Measurements from ENCODE around the gene TMEM255B. TPM values are rescaled to one million over a fixed set of nuclear protein-coding genes. Genes with fewer than 3 reads are reported as not detected.

The TMEM255B gene
- total and polyA plus RNA-seq, 9 of the 15 experiments (the other 6 are each of a cell fraction or from before 2014, with no cell fraction given), result 0.01 to 0.75 (median 0.23) TPM

DNA sequence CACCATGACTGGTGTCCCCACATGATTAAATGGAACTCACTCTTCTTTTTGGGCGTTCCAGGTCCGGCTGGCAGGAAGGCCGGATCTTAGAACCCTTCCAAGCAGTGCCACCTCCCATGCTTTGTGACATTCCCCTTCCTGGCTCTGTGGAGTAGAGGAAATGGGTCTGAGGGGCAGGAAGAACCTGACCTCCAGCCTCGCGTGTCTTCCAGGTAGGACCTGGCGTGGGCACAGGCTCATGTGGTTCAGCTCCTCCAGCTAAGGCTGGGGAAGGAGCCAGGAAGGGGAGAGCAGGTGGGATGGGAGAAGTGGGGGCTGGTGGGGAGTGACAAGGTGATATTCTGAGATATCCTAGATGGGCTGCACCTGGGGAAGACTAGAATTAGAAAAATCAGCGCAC lies 2.1 kb downstream of the TMEM255B start:
- peaks cover 15 to 57% of the 10 kb centered on the region in 2 experiments; a peak in 4 of 5 replicates for H3K27me3 ChIP-seq (ENCODE audit: control insufficient read depth in 2 of 2, insufficient read depth in 2 of 2, low read length in 2 of 2)
- POLR2A ChIA-PET, result no interaction called here
- no peak for FAIRE-seq

GRCh38 chr13:113762075-113762474 lies 3.0 kb downstream of the TMEM255B start:
- H2AFZ ChIP-seq (ENCODE audit: low read depth, low read length), result no peak overlapping the region
- no peak overlapping the region for H3K4me2 ChIP-seq (ENCODE audit: insufficient read depth, low read length)
- FAIRE-seq (no peak), ATAC-seq (no peak), DNase-seq (ENCODE audit: extremely low read depth in 1 of 4, low spot score in 3 of 4) (no peak)
- H3K4me3 ChIP-seq, result no peak overlapping the region
- peaks cover 7 to 25% of the 10 kb centered on the region in 2 experiments; a peak in 4 of 5 replicates for H3K4me1 ChIP-seq (replicated peaks in 1 of 2; ENCODE audit: control insufficient read depth in 2 of 2, insufficient read depth in 2 of 2, low read length in 2 of 2)
- WGBS (ENCODE audit: insufficient coverage, low coverage, missing lambda C conversion rate), result no CpG with 5 or more reads among the region's 2 CpGs
- ChIA-PET CTCF (ENCODE audit: low intra/inter-chr PET ratio) (no interaction called here), POLR2A (no interaction called here)
- in situ Hi-C loops (cut with MboI) (no loop called here), intact Hi-C loops (cut with micrococcal nuclease) (no loop called here)
- H3K36me3 ChIP-seq (ENCODE audit: control insufficient read depth, insufficient read depth, low read length), result no peaks in the 10 kb centered on the region
- H3K27me3 ChIP-seq (ENCODE audit: control insufficient read depth in 2 of 2, insufficient read depth in 2 of 2, low read length in 2 of 2), result peaks cover 20 to 65% of the 10 kb centered on the region in 2 experiments
- H4K20me1 ChIP-seq (replicated peaks; ENCODE audit: control insufficient read depth, insufficient read depth, low read length), result 0 out of 2 replicates have a peak, but pooled peaks cover 5% of the 10 kb centered on the region
- no peak overlapping the region for H3K27ac ChIP-seq (ENCODE audit: extremely low read depth, low read depth, low read length)
- no peaks in the 10 kb centered on the region for H3K9me3 ChIP-seq (replicated peaks; ENCODE audit: control insufficient read depth, insufficient read depth, low read depth, low read length)
- BruUV-seq (replicated peaks), result no TSS peak
- H3K9me1 ChIP-seq (ENCODE audit: control insufficient read depth, insufficient read depth, low read length), result no peaks in the 10 kb centered on the region
- no peak overlapping the region for H3K9ac ChIP-seq (ENCODE audit: insufficient read depth in 1 of 2, low read depth in 2 of 2, low read length in 2 of 2)
- no peaks in the 10 kb centered on the region for H3K79me2 ChIP-seq (ENCODE audit: control insufficient read depth, insufficient read depth, low read length)
- TF ChIP-seq C11orf30 (IDR thresholded peaks at IDR 0.05; ENCODE audit: low read depth), result peak; percentile 64
- no peak for TF ChIP-seq ETV1 (tag; conservative IDR thresholded peaks at IDR 0.05; ENCODE audit: low read depth)
- TF ChIP-seq NFIC (IDR thresholded peaks at IDR 0.05), result no peak
- TF ChIP-seq MAFG (tag; conservative IDR thresholded peaks at IDR 0.05), result peak; percentile 68
- no peak for TF ChIP-seq KDM5B (IDR thresholded peaks at IDR 0.05; ENCODE audit: insufficient replicate concordance, low read depth, low read length)
- no peak for TF ChIP-seq RFX1 (IDR thresholded peaks at IDR 0.05)
- no peak for TF ChIP-seq ZNF699 (CRISPR knock-in tag; IDR thresholded peaks at IDR 0.05; ENCODE audit: insufficient replicate concordance)

More for the DNA sequence above, 2.1 kb downstream of the TMEM255B start:
- Histone ChIP-seq H3K4me3 (no peak overlapping the region), H3K27ac (ENCODE audit: extremely low read depth, low read depth, low read length) (no peak overlapping the region), H3K36me3 (ENCODE audit: control insufficient read depth, insufficient read depth, low read length) (no peaks in the 10 kb centered on the region), H2AFZ (ENCODE audit: low read depth, low read length) (no peak overlapping the region), H3K4me2 (ENCODE audit: insufficient read depth, low read length) (no peak overlapping the region), H3K9me3 (replicated peaks; ENCODE audit: control insufficient read depth, insufficient read depth, low read depth, low read length) (no peaks in the 10 kb centered on the region), H3K9ac (ENCODE audit: insufficient read depth in 1 of 2, low read depth in 2 of 2, low read length in 2 of 2) (no peak overlapping the region), H3K4me1 (replicated peaks in 1 of 2; ENCODE audit: control insufficient read depth in 2 of 2, insufficient read depth in 2 of 2, low read length in 2 of 2) (peaks cover 7 to 23% of the 10 kb centered on the region in 2 experiments; a peak in 4 of 5 replicates), H3K79me2 (ENCODE audit: control insufficient read depth, insufficient read depth, low read length) (no peaks in the 10 kb centered on the region), H4K20me1 (replicated peaks; ENCODE audit: control insufficient read depth, insufficient read depth, low read length) (no peaks in the 10 kb centered on the region), H3K9me1 (ENCODE audit: control insufficient read depth, insufficient read depth, low read length) (no peaks in the 10 kb centered on the region)
- intact Hi-C loops (cut with micrococcal nuclease), result no loop called here
- no TSS peak for BruUV-seq (replicated peaks)
- no peak for TF ChIP-seq CAMTA2 (CRISPR knock-in tag; conservative IDR thresholded peaks at IDR 0.05)
- TF ChIP-seq, protein P1, sequence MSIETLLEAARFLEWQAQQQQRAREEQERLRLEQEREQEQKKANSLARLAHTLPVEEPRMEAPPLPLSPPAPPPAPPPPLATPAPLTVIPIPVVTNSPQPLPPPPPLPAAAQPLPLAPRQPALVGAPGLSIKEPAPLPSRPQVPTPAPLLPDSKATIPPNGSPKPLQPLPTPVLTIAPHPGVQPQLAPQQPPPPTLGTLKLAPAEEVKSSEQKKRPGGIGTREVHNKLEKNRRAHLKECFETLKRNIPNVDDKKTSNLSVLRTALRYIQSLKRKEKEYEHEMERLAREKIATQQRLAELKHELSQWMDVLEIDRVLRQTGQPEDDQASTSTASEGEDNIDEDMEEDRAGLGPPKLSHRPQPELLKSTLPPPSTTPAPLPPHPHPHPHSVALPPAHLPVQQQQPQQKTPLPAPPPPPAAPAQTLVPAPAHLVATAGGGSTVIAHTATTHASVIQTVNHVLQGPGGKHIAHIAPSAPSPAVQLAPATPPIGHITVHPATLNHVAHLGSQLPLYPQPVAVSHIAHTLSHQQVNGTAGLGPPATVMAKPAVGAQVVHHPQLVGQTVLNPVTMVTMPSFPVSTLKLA (conservative IDR thresholded peaks at IDR 0.05), result no peak
- no peak for TF ChIP-seq MAFK (IDR thresholded peaks at IDR 0.05; ENCODE audit: low read length)
- ATAC-seq (no peak), DNase-seq (ENCODE audit: extremely low read depth in 1 of 4, low spot score in 3 of 4) (no peak)
- CTCF ChIA-PET (ENCODE audit: low intra/inter-chr PET ratio), result no interaction called here
- in situ Hi-C loops (cut with MboI), result no loop called here
- 18% methylated on average over 7 of the region's 7 CpGs for WGBS (ENCODE audit: insufficient coverage, low coverage, missing lambda C conversion rate)
